GM12891 (cell line): Measurements from ENCODE around the gene OAS2. TPM values are rescaled to one million over a fixed set of nuclear protein-coding genes. Genes with fewer than 3 reads are reported as not detected.
A peak's percentile ranks its signal among the peaks of the same experiment; 100 is the strongest.

Source experiments
- DNase-seq: peaks from one replicate; pipeline ENCODE4 v3.0.0; 2011; ENCODE audit warnings: low spot score; ENCODE audit not compliant: insufficient read length
- FAIRE-seq: peaks from 2 replicates; lab custom pipeline; 2011; peaks lifted over from hg19 to GRCh38; lab: Jason Lieb, UNC
- PAX5 ChIP-seq: IDR thresholded peaks from 2 replicates; pipeline ENCODE4 v1.6.1; 2011; ENCODE audit warnings: low read length, moderate library complexity, mild to moderate bottlenecking; ENCODE audit not compliant: insufficient read depth, severe bottlenecking
- POLR2A ChIP-seq: IDR thresholded peaks from 2 replicates; pipeline ENCODE4 v1.6.1; 2011; ENCODE audit warnings: low read depth, low read length, control low read depth
- POLR2AphosphoS5 ChIP-seq: IDR thresholded peaks from 2 replicates; pipeline ENCODE4 v1.6.1; 2011; ENCODE audit warnings: low read depth, low read length, control low read depth
- POU2F2 ChIP-seq: IDR thresholded peaks from 2 replicates; pipeline ENCODE4 v1.6.1; 2011; ENCODE audit warnings: low read depth, mild to moderate bottlenecking, control low read depth, low read length, moderate library complexity
- SPI1 ChIP-seq: IDR thresholded peaks from 2 replicates; pipeline ENCODE4 v1.6.1; 2011; ENCODE audit warnings: low read depth, low read length, control low read depth
- TAF1 ChIP-seq: IDR thresholded peaks from 2 replicates; pipeline ENCODE4 v1.6.1; 2011; ENCODE audit warnings: low read depth, low read length, control low read depth
- polyA plus RNA-seq: library from polyadenylated mRNA; unstranded; fragments of >200 nt; gene quantifications from one replicate; pipeline ENCODE4 v1.2.1, GENCODE V29; 2012; ENCODE audit warnings: low read depth, missing spikeins, inconsistent platforms; ENCODE audit not compliant: missing spikeins

Gene OAS2
- polyA plus RNA-seq, result 53.3 TPM

- TF ChIP-seq PAX5, result no peak
- no peak; the same call in 1 of the 2 replicates for TF ChIP-seq POLR2A
- TF ChIP-seq POLR2AphosphoS5, result peak; percentile 73
- no peak for TF ChIP-seq SPI1
- 0 out of 2 replicates have a peak, but pooled peaks have one; percentile 14 for TF ChIP-seq POU2F2
- peak; percentile 54 for TF ChIP-seq TAF1
- DNase-seq (peak; percentile 69), FAIRE-seq (peak; percentile 97)
These were observed at the start of gene OAS2 for GRCh38 chr12:112978163-112979040. OAS2 (plus strand) TSS chr12:112978519; CDS start chr12:112978609, 90 bp downstream.

- TF ChIP-seq POU2F2 (no peak), PAX5 (no peak), POLR2A (no peak), TAF1 (no peak), POLR2AphosphoS5 (no peak), SPI1 (no peak)
- DNase-seq (no peak), FAIRE-seq (no peak)
These were observed 49.3 kb upstream of the OAS2 start for GRCh38 chr12:112928978-112929377.

GRCh38 chr12:112929715-112930114 lies 48.6 kb upstream of the OAS2 start:
- FAIRE-seq (no peak), DNase-seq (no peak)
- TF ChIP-seq POLR2AphosphoS5 (no peak), SPI1 (no peak), POU2F2 (no peak), TAF1 (no peak), POLR2A (no peak), PAX5 (no peak)

GRCh38 chr12:112930350-112930749 lies 48.0 kb upstream of the OAS2 start:
- TF ChIP-seq POU2F2 (no peak), TAF1 (no peak)
- FAIRE-seq (no peak), DNase-seq (no peak)

GRCh38 chr12:112932485-112933128 lies 45.7 kb upstream of the OAS2 start:
- DNase-seq (no peak), FAIRE-seq (no peak)
- no peak for TF ChIP-seq PAX5
- no peak for TF ChIP-seq POLR2AphosphoS5
- TF ChIP-seq SPI1, result no peak
- TF ChIP-seq POU2F2, result no peak
- no peak for TF ChIP-seq POLR2A
- TF ChIP-seq TAF1, result no peak

GRCh38 chr12:112933129-112933505 lies 45.2 kb upstream of the OAS2 start:
- no peak for TF ChIP-seq POU2F2
- TF ChIP-seq POLR2A, result no peak
- TF ChIP-seq TAF1, result no peak
- TF ChIP-seq POLR2AphosphoS5, result no peak
- no peak for TF ChIP-seq PAX5
- no peak for TF ChIP-seq SPI1

GRCh38 chr12:112936264-112936663 lies 42.1 kb upstream of the OAS2 start:
- DNase-seq, result no peak
- FAIRE-seq, result no peak
- TF ChIP-seq PAX5, result no peak
- no peak for TF ChIP-seq POU2F2
- TF ChIP-seq POLR2AphosphoS5, result no peak
- no peak for TF ChIP-seq SPI1
- TF ChIP-seq TAF1, result no peak
- no peak for TF ChIP-seq POLR2A

More at GRCh38 chr12:112933129-112933505, 45.2 kb upstream of the OAS2 start:
- no peak for FAIRE-seq
- no peak for DNase-seq

GRCh38 chr12:112936927-112937326 lies 41.4 kb upstream of the OAS2 start:
- FAIRE-seq, result no peak
- no peak for DNase-seq
- no peak for TF ChIP-seq SPI1
- TF ChIP-seq TAF1, result no peak
- TF ChIP-seq POU2F2, result no peak
- no peak for TF ChIP-seq POLR2AphosphoS5

GRCh38 chr12:112937741-112938719 lies 40.3 kb upstream of the OAS2 start, which contains the start of gene OAS3:
OAS3 (plus strand) TSS chr12:112938474; CDS start chr12:112938531, 57 bp downstream.
- no peak for TF ChIP-seq POLR2AphosphoS5
- no peak for TF ChIP-seq TAF1
- no peak for TF ChIP-seq POLR2A
- no peak for TF ChIP-seq PAX5
- peak; percentile 57 for TF ChIP-seq SPI1
- TF ChIP-seq POU2F2, result no peak
- DNase-seq (peak; percentile 31), FAIRE-seq (peak; percentile 87)
